Right lobe of liver (tissue), 6 donors: ENCODE results near the gene SPP1. TPM values are rescaled to one million over a fixed set of nuclear protein-coding genes. Genes with fewer than 3 reads are reported as not detected.
"Not testable (repeated sequence)": the region's sequence is repeated elsewhere in the genome, so short reads cannot be mapped to it uniquely, and the experiment has no call there.

Experiments
- ATAC-seq, 4 donors: fragments of 200-7000 bp; cut with Tn5 transposase; one replicate each; pipeline ENCODE4 v1.9.1; 2020; ENCODE audit warnings: mild to moderate bottlenecking in 4 of 4, moderate library complexity in 4 of 4
- DNase-seq, 3 donors: peaks; one replicate each; pipeline ENCODE4 v3.0.0-alpha.2; 2020
- H3K27ac ChIP-seq, 3 donors: fragments of 200-600 bp; one replicate each; pipeline ENCODE4 v1.8.0; 2022
- H3K27me3 ChIP-seq, 2 donors: fragments of 200-600 bp; one replicate each; pipeline ENCODE4 v1.8.0; 2022
- H3K36me3 ChIP-seq, 4 donors: fragments of 200-600 bp; sonication (generic) in 1 of 4; one replicate each; pipeline versions ENCODE4 v1.5.1 to v1.8.0; 2017 to 2022; ENCODE audit warnings: control low read depth in 1 of 4
- H3K4me1 ChIP-seq, 4 donors: fragments of 200-600 bp; sonication (generic) in 1 of 4; one replicate each; pipeline versions ENCODE4 v1.5.1 to v1.8.0; 2017 to 2022; ENCODE audit warnings: control low read depth in 1 of 4
- H3K4me3 ChIP-seq, 3 donors: fragments of 200-600 bp; one replicate each; pipeline ENCODE4 v1.8.0; 2022
- H3K9me3 ChIP-seq, 4 donors: fragments of 200-600 bp; sonication (generic) in 1 of 4; one replicate each; pipeline versions ENCODE4 v1.5.1 to v1.8.0; 2017 to 2022; ENCODE audit warnings: control low read depth in 1 of 4
- POLR2A ChIP-seq: fragments of 450-650 bp; IDR thresholded peaks from one replicate; pipeline ENCODE4 v1.6.1; 2017; ENCODE audit warnings: antibody characterized with exemption, mild to moderate bottlenecking
- WGBS: methylation state at CpG from one replicate; pipeline ENCODE4 v1.1.6; 2018; ENCODE audit warnings: low coverage, low lambda C conversion rate; ENCODE audit not compliant: insufficient coverage; ENCODE audit errors: missing lambda C conversion rate; 5-methylcytosine and 5-hydroxymethylcytosine counted together
- intact Hi-C, 2 donors: fragments of 100-400 bp; cut with DNase I; formaldehyde crosslinking; loops; one replicate each; pipeline versions ENCODE4 v1.11.2 to v1.14.1; 2022
- total RNA-seq, 6 experiments: library from RNA; depleted of rRNA in 2 of 6; stranded (reverse); fragments of >200 nt in 2 of 6; fragmentation: NEBNext Ultra II Directional in 3 of 6; extraction: Animal tissue kit (Norgen Biotek cat#: 25700) in 3 of 6; gene quantifications; one replicate each; pipeline versions ENCODE4 v1.1.0 to v1.2.4, GENCODE V29; 2016 to 2023
- TF ChIP-seq, protein P1 (sequence below), 4 donors: fragments of 200-600 bp in 3 of 4; fragments of 450-650 bp in 1 of 4; IDR thresholded peaks; one replicate each; pipeline versions ENCODE4 v1.5.1 to v1.8.0; 2016 to 2022; ENCODE audit warnings: antibody characterized with exemption in 4 of 4, mild to moderate bottlenecking in 2 of 4
- donor health status: DM: no; HTN: yes; CAD: no.
- donor health status: DM: no; HTN: no; CAD: no.
- donor health status: DM: no; HTN: no; CAD: no.
- donor health status: DM: no; HTN: yes; CAD: no.
- donor health status: DM: no; HTN: yes; CAD: no.

Gene SPP1
- total RNA-seq, 6 experiments from 2014 or later, result 6.0 to 240 (median 15.5) TPM

DNA sequence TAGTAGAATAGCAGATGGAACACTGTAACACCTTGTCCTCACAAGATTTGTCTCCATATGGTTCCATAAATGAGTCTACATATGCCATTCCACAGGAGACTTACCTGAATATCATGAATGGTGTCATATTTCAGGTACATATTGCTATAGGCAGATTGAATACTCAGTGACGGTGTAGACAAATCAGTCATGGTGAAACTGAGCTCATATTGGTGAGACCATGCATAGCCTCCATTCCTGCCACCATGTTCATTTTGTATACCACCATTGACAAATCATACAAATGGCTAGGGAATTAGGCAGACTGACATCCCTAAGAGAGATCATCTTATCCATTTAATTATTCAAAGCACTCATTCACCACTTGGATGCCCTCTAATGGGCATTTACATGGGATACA, 38.0 kb upstream of the SPP1 start:
- ATAC-seq, result peak in 1 of 4 donors; percentile 51
- H3K4me3 ChIP-seq, result no peak overlapping the region
- H3K27me3 ChIP-seq, result no peaks in the 10 kb centered on the region
- no peaks in the 10 kb centered on the region for H3K9me3 ChIP-seq
- no peak overlapping the region for H3K27ac ChIP-seq
- intact Hi-C loops, result no loop called here
- no peaks in the 10 kb centered on the region for H3K36me3 ChIP-seq
- 92% methylated on average over 1 of the region's 1 CpG for WGBS
- TF ChIP-seq POLR2A, result no peak
- TF ChIP-seq, protein P1, sequence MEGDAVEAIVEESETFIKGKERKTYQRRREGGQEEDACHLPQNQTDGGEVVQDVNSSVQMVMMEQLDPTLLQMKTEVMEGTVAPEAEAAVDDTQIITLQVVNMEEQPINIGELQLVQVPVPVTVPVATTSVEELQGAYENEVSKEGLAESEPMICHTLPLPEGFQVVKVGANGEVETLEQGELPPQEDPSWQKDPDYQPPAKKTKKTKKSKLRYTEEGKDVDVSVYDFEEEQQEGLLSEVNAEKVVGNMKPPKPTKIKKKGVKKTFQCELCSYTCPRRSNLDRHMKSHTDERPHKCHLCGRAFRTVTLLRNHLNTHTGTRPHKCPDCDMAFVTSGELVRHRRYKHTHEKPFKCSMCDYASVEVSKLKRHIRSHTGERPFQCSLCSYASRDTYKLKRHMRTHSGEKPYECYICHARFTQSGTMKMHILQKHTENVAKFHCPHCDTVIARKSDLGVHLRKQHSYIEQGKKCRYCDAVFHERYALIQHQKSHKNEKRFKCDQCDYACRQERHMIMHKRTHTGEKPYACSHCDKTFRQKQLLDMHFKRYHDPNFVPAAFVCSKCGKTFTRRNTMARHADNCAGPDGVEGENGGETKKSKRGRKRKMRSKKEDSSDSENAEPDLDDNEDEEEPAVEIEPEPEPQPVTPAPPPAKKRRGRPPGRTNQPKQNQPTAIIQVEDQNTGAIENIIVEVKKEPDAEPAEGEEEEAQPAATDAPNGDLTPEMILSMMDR (IDR thresholded peaks at IDR 0.05), result peak in 1 of 4 donors; percentile 6
- H3K4me1 ChIP-seq, result no peaks in the 10 kb centered on the region
- DNase-seq, result no peak

DNA sequence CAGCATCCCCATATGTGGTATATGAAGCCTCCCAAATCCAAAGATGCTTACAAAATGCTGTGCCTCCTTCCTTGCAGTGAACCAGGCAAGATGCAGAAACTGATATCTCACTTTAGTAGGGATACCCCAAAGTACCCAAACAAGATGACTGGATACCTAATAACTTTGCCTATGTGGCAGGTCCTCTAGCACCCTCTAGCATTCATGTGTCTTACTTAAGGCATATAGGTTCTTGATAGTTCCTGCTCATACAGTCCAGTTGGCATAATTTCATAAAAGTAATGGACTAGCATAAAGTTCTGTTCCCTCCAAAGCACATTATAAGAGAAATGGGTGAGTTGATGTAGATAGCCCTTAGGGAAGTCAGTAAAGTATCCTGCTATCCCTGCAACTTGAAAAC, 36.8 kb upstream of the SPP1 start:
- Histone ChIP-seq H3K27me3 (no peaks in the 10 kb centered on the region), H3K4me3 (no peak overlapping the region), H3K36me3 (no peaks in the 10 kb centered on the region), H3K27ac (no peak overlapping the region), H3K9me3 (no peaks in the 10 kb centered on the region), H3K4me1 (no peaks in the 10 kb centered on the region)
- TF ChIP-seq POLR2A, result no peak
- TF ChIP-seq, protein P1 (IDR thresholded peaks at IDR 0.05), result peak in 1 of 4 donors; percentile 12
- ATAC-seq (peak in 1 of 4 donors; percentile 33), DNase-seq (no peak)
- intact Hi-C loops, result no loop called here

DNA sequence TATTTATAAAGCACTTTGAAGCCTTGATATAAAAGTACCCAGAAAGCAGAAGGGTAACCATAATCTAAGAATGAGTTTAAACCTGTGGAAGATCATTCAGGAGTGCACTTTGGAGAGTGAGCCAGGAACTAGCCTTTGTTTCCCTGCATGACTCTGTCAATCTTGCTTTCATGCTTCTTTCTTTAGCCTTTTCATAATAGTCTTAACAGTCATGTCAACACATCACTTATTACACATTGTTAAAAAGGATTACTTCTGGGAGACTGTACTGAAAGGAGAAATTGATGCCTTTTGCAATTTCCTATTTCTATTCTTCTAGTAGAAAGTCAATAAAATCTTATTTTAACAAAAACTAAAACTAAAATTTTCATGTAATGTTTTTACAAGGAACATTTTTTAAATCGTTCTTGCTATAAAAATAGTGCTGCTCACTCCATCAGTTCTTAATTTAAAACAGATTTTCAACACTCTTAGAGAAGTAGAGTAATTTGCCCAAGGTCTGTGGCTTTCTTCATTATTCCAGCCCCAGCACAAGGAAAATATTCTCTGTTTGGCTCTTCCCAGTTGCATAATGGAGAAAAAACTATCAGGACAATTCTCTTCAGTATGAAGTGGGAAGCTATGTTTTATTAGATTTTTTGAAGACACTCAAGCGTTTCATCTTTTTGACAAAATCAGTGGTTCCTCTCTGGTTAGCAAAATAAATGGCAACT, 35.4 kb upstream of the SPP1 start:
- no peak for TF ChIP-seq POLR2A
- TF ChIP-seq, protein P1 (IDR thresholded peaks at IDR 0.05), result no peak
- no peak for ATAC-seq
- no peak overlapping the region for H3K27ac ChIP-seq
- WGBS, result 78% methylated on average over 2 of the region's 2 CpGs
- H3K27me3 ChIP-seq, result no peaks in the 10 kb centered on the region
- H3K4me1 ChIP-seq, result no peaks in the 10 kb centered on the region
- DNase-seq, result no peak
- H3K4me3 ChIP-seq, result no peak overlapping the region
- intact Hi-C loops, result no loop called here
- H3K9me3 ChIP-seq, result no peaks in the 10 kb centered on the region
- H3K36me3 ChIP-seq, result no peaks in the 10 kb centered on the region

DNA sequence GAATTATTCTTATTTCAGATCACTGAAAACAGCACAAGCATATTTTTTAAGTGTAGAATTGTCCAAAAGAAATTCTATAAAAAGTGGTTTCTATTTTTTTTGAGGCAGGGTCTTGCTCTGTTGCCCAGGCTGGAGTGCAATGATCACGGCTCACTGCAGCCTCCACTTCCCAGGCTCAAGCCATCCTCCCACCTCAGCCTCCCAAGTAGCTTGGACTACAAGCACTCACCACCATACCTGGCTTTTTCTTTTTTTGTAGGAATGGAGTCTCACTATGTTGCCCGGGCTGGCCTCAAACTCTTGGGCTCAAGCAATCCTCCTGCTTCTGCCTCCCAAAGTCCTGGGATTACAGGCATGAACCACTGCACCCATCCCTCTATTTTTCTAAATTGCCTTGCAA, 34.7 kb upstream of the SPP1 start:
- H3K36me3 ChIP-seq, H3K27me3 ChIP-seq, H3K9me3 ChIP-seq, DNase-seq, H3K4me1 ChIP-seq, ATAC-seq, H3K4me3 ChIP-seq, intact Hi-C loops, H3K27ac ChIP-seq: not testable (repeated sequence)
- WGBS, result 87% methylated on average over 2 of the region's 2 CpGs

DNA sequence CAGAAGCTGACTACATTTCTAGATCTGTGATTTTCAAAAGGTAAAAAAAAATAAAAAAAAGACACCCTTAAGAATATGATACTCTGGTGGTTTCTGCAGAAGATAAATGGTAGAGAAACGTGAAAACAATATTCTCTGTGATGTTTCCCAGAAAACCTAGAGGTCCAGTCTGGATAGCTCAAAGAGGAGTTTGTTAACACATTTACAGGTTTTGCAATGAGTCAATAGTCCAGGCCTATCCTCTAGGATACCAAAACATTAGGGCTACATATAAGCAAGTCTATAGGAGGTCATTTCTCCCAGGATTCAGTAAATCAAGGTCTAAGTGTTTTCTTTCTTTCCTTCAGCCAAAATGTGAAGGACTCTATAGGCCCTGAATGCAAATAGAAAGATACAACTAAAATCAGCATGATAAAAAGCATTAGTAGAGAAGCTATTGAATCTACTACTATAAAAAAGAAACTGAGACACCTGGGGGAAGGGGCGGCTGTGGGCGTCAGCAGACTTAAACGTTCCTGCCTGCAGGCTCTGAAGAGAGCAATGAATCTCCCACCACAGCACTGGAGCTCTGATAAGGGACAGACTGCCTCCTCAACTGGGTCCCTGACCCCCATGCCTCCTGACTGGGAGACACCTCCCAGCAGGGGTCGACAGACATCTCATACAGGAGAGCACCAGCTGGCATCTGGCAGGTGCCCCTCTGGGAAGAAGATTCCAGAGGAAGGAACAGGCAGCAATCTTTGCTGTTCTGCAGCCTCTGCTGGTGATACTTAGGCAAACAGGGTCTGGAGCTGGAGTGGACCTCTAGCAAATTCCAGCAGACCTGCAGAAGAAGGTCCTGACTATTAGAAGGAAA, 33.7 kb upstream of the SPP1 start:
- TF ChIP-seq, protein P1 (IDR thresholded peaks at IDR 0.05), result no peak
- no peak for TF ChIP-seq POLR2A
- no peaks in the 10 kb centered on the region for H3K9me3 ChIP-seq
- H3K4me3 ChIP-seq, result no peak overlapping the region
- no peak for DNase-seq
- WGBS, result 50% methylated on average over 4 of the region's 5 CpGs
- no peaks in the 10 kb centered on the region for H3K4me1 ChIP-seq
- H3K27ac ChIP-seq, result no peak overlapping the region
- no peaks in the 10 kb centered on the region for H3K36me3 ChIP-seq
- intact Hi-C loops, result no loop called here
- H3K27me3 ChIP-seq, result no peaks in the 10 kb centered on the region
- ATAC-seq, result peak; percentile 38 to 71 (median 56)
